ENCODE results near the gene TRHDE. TPM values are rescaled to one million over a fixed set of nuclear protein-coding genes. Genes with fewer than 3 reads are reported as not detected.

TRHDE gene
- total RNA-seq, 4 donors from 2014 or later, result 0.05 to 0.81 (median 0.40) TPM

DNA sequence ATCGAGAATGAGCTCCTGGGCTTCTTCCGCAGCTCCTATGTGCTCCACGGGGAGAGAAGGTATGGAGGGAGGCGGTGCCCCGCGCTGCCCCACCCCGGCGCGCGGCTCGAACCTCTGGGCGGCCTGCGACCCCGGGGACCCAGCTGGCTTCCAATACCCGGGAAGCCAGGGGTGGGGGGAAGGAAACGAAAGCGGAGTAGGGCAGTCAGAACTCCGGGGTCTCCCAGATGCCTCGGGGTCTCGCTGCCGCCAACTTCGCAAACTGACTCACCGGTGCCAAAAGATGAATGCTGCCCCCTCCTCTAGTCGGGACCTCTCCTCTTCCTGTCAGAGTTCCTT, 1.3 kb downstream of the TRHDE start:
- Histone ChIP-seq H3K27ac (no peak overlapping the region), H3K4me3 (replicated peaks in 1 of 3) (peak overlapping the region in 1 of 3 donors; percentile 34), H3K27me3 (peaks cover 9% of the 10 kb centered on the region), H3K4me1 (peaks cover 19 to 23% of the 10 kb centered on the region in 2 donors), H3K9me3 (no peaks in the 10 kb centered on the region), H3K36me3 (no peaks in the 10 kb centered on the region)
- TF ChIP-seq POLR2A (IDR thresholded peaks at IDR 0.05), result no peak
- TF ChIP-seq, protein P1, sequence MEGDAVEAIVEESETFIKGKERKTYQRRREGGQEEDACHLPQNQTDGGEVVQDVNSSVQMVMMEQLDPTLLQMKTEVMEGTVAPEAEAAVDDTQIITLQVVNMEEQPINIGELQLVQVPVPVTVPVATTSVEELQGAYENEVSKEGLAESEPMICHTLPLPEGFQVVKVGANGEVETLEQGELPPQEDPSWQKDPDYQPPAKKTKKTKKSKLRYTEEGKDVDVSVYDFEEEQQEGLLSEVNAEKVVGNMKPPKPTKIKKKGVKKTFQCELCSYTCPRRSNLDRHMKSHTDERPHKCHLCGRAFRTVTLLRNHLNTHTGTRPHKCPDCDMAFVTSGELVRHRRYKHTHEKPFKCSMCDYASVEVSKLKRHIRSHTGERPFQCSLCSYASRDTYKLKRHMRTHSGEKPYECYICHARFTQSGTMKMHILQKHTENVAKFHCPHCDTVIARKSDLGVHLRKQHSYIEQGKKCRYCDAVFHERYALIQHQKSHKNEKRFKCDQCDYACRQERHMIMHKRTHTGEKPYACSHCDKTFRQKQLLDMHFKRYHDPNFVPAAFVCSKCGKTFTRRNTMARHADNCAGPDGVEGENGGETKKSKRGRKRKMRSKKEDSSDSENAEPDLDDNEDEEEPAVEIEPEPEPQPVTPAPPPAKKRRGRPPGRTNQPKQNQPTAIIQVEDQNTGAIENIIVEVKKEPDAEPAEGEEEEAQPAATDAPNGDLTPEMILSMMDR (IDR thresholded peaks at IDR 0.05), result no peak
- WGBS, 2 donors, result 1 to 4% methylated on average over 10 to 24 of the region's 24 CpGs
- intact Hi-C loops (cut with DNase I), result no loop called here
- DNase-seq, result no peak

DNA sequence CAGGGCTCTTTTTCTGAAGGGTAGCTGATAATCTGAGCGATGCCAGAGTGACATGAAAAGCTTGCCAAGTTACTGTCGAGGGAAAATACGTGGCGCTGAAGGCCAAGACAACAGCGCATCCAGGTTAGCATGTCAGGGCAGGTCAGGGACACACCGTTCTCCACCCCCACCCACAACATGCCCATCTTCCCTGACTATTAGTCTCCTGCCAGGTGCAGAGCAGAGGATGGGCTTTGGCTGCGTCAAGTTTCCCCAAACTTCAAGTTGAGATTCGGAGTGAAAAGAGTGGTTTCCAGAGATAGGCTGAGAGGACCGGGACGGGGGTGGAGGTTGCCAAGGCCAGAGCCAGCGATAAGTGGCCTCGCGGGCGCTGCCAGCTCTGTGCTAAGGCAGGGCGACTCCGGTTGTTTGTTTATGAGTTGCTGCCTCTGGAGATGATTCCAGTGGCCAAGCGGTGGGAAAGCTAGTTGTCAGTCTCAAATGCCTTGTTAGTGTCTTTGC, 1.7 kb downstream of the TRHDE start:
- H3K27ac ChIP-seq, result no peak overlapping the region
- peaks cover 9% of the 10 kb centered on the region for H3K27me3 ChIP-seq
- H3K4me1 ChIP-seq, result peaks cover 19 to 23% of the 10 kb centered on the region in 2 donors
- 9 to 13% methylated on average over 16 to 17 of the region's 17 CpGs for WGBS, 2 donors
- no peak overlapping the region for H3K4me3 ChIP-seq (replicated peaks in 1 of 3)
- DNase-seq, result no peak
- TF ChIP-seq, protein P1 (IDR thresholded peaks at IDR 0.05), result no peak
- TF ChIP-seq POLR2A (IDR thresholded peaks at IDR 0.05), result no peak
- no peaks in the 10 kb centered on the region for H3K9me3 ChIP-seq
- no peaks in the 10 kb centered on the region for H3K36me3 ChIP-seq
- intact Hi-C loops (cut with DNase I), result no loop called here

DNA sequence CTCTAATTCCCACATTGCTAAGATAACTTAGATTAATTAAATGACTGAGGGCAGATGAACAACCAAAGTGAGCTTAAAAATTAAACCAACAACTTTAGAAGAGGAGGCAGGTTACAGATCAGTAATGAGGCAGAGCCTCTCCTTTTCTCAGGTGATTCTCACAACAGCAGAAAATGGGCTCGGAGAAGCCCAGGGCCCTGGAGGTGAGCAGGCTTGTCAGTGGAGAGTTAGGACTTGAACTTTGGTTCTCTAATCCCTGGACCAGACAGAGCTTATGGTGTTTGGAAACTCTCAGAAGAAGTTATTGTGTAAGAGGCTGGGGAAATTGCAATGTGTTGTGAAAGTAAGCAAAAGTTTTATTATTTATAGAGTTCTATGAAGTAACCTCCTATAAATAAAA, 2.8 kb downstream of the TRHDE start:
- intact Hi-C loops (cut with DNase I), result no loop called here
- Histone ChIP-seq H3K4me1 (peaks cover 19 to 23% of the 10 kb centered on the region in 2 donors), H3K4me3 (replicated peaks in 1 of 3) (no peak overlapping the region), H3K27me3 (peaks cover 9% of the 10 kb centered on the region), H3K27ac (no peak overlapping the region), H3K36me3 (no peaks in the 10 kb centered on the region), H3K9me3 (no peaks in the 10 kb centered on the region)
- no peak for TF ChIP-seq POLR2A (IDR thresholded peaks at IDR 0.05)
- TF ChIP-seq, protein P1 (IDR thresholded peaks at IDR 0.05), result no peak
- WGBS, 2 donors, result 76 to 82% methylated on average over 1 of the region's 1 CpG
- DNase-seq, result no peak

DNA sequence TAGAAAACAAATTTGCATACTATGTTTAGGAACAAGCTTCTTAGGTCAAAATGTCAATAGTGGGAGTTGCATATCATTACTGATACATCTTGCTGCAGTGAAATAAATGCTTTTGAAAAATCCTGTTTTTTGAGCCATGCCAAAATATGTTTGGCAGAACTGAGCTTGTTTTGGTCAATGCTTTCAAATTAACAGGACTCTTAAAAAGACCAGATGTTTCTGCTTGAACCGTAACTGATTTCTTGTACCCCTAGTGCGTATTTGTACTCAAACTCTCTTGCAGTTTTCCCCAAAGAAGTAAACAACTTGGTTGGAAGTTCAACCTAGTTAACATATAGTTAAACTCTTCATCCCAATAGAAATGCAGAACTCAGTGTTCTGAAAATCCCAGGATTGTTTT, 3.4 kb downstream of the TRHDE start:
- Histone ChIP-seq H3K27ac (no peak overlapping the region), H3K4me1 (peaks cover 19 to 23% of the 10 kb centered on the region in 2 donors), H3K36me3 (no peaks in the 10 kb centered on the region), H3K27me3 (peaks cover 9% of the 10 kb centered on the region), H3K9me3 (no peaks in the 10 kb centered on the region), H3K4me3 (replicated peaks in 1 of 3) (no peak overlapping the region)
- no peak for TF ChIP-seq POLR2A (IDR thresholded peaks at IDR 0.05)
- TF ChIP-seq, protein P1 (IDR thresholded peaks at IDR 0.05), result no peak
- intact Hi-C loops (cut with DNase I), result no loop called here
- WGBS, 2 donors, result 82 to 88% methylated on average over 2 of the region's 2 CpGs
- no peak for DNase-seq

DNA sequence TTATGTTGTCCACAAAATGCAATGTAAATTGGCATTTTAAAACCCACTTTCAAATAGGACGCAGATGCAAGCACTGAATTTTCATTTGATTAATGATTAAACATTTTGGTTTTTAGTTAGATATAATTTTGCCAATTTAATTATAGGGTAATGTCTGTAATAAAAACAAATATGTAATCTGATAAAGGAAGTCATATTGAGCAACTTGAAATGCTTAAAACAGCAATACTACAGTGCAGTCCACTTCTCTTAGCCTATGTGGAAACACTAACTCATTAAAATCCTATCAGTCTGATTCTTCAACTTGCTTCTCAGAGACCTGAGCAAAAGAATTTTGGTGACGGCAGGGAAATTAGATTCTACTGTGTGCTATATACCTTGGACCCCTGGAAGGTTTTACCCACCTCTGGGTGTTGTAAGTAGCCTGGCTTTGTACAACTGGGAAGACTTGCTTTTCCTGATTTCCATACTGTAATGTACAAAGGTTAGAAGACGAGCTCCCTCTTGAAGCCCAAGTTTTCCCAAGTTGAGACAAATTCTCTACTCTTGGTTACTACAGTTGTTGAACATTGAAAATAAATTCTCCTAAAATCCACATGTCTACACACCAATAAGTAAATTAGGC, 4.1 kb downstream of the TRHDE start:
- intact Hi-C loops (cut with DNase I), result no loop called here
- H3K27ac ChIP-seq, result no peak overlapping the region
- peaks cover 9% of the 10 kb centered on the region for H3K27me3 ChIP-seq
- WGBS, 2 donors, result 65 to 83% methylated on average over 3 of the region's 3 CpGs
- no peaks in the 10 kb centered on the region for H3K36me3 ChIP-seq
- no peak for DNase-seq
- peaks cover 19 to 22% of the 10 kb centered on the region in 2 donors for H3K4me1 ChIP-seq
- H3K4me3 ChIP-seq (replicated peaks in 1 of 3), result no peak overlapping the region
- TF ChIP-seq, protein P1 (IDR thresholded peaks at IDR 0.05), result no peak
- no peak for TF ChIP-seq POLR2A (IDR thresholded peaks at IDR 0.05)
- no peaks in the 10 kb centered on the region for H3K9me3 ChIP-seq
